NCI-H2171 (cell line): Measurements from ENCODE around the gene KRT85.
"Not testable (repeated sequence)": the region's sequence is repeated elsewhere in the genome, so short reads cannot be mapped to it uniquely, and the experiment has no call there.

Experiments
- DNase-seq: peaks from one replicate; lab custom pipeline; 2025; lab: John Stamatoyannopoulos, UW

KRT85 gene

DNA sequence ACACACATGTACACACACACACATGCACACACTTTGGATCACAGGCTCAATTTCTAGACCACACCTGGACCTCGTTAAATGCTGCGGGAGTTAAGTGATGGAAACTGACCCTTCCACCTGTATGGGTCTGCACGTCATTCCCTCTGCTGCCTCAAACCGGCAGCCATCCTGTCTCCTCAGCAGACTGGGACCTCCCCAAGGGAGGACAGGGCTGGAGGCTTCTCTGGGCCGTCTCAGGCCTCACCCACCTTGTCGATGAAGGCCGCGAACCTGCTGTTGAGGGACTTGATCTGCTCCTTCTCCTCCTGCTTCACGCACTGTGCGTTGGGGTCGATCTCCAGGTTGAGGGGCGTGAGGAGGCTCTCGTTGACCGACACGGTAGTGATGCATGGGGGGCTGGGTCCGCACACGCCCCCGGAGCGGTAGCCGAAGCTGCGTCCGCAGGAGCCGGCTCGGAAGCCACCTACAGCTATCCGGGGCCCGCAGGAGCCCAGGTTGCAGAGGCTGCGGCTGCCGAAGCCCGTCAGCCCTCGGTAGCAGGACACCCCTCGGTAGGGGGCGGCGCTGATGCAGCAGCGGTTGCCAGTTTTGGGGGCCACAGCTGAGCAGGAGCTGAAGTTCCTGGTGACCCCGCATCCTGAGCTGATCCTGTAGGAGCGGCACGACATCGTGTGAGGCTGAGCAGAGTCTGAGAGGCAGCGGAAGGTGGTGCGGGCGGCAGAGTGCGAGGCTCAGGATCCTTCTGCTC is at the start of gene KRT85:
KRT85 (minus strand) TSS at position 744 of the 748 bp plus-strand sequence; CDS start at position 668, 76 bp downstream.
- DNase-seq: no peak

DNA sequence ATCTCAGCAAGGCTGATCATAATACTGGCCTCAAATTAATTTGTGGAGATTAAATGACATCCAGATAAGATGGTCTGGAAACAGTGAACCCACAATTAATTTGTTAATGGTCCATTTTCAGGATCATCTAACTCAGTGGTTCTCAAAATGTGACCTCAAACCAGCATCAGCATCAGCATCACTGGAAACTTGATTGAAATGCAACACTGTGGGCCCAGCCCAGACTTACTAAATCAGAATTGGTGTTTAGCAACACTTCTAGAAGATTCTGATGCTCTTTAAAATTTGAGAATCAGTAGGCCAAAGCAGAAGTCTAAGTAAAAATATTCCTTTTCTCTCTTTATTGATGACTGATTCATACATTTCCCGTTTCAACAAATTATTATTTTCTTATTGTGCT is 49.5 kb upstream of the KRT85 start:
- DNase-seq: no peak

DNA sequence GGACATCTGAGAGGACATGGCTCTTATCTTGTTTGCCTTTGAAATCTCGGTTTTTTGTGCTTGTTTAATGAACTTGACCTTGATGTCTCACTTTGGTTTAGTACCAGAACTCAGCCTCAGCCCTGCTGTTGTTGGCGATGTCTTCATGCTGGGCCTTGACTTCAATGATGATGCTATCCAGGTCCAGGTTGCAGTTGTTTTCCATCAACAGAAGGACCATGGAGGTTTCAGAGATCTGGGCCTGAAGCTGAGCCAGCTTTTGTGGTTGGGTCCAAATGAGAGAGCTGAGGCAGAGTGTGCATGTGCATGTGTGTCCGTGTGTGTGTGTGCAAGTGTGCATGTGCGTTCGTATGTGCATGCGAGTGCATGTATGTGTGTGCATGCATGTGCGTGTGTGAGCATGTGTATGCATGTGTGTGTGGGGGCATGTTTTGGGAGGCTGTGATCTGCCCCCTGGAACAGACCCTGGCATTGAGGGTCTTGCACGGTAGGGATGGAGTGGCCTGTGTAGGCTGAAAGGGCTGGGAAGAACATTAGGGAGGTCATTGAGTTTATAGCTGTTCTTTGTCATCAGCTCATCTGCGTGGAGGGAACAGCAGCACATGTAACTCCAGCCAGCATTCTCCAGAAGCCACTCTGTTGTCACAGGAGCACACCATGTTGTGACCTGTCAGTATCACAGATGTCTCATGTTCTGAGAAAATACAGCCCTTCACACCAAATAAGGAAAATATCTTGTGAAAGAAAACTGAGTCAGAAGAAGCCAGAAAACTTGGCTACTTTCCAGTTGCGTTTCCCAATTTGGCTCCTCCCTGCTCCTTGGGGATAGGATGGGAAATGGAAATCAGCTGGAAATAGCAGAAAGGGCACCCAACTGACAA is 48.8 kb upstream of the KRT85 start:
- DNase-seq: peak; percentile 64

DNA sequence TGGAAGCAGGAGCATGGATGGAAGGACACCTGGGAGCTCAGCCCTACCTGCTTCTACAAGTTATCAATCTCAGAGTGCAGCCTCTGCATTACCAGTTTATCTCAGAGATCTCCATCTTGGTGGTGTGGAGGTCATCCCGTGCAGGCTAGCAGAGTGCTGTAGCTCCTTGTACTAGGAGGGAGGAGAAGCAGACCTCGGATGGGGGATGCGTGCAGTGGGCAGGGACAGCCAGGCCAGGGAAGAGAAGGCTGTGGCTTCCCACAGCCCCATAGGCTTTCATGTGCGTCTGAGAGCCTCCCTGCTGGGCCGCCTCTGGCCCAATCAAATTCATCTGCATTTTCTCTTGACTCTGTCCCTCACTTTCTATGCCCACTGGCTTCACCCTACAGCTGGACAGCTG is 47.7 kb upstream of the KRT85 start:
- no peak for DNase-seq

DNA sequence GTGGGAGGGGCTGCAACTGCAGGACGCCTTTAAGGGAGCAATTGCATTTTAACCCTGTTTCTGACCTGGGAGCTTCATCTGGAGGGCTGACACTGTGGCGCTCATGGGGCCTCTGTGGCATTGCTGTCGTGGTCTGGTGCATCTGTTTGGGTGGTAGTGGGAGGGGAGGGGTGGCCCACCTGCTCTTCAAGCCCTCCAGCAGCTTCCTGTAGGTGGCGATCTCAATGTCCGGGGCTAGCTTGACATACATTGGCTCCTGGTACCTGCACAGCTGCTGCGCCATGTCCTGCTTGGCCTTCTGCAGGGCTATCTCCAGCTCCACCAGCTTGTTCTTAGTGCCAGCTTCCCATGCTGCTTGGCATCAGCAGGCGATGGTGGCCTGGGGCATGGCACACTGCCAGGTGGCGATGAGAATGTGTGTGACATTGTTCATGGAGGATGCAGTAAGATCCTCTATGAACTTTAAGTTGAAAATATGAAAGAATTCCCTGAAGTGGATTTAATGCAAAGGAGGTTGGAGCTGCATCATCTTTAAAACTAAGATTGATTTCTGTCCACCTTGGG is 46.6 kb upstream of the KRT85 start:
- DNase-seq: no peak

- DNase-seq: no peak
Observed at GRCh38 chr12:52413202-52413601, 45.9 kb upstream of the KRT85 start.

- no peak for DNase-seq
Observed at GRCh38 chr12:52411815-52412214, 44.5 kb upstream of the KRT85 start.

DNA sequence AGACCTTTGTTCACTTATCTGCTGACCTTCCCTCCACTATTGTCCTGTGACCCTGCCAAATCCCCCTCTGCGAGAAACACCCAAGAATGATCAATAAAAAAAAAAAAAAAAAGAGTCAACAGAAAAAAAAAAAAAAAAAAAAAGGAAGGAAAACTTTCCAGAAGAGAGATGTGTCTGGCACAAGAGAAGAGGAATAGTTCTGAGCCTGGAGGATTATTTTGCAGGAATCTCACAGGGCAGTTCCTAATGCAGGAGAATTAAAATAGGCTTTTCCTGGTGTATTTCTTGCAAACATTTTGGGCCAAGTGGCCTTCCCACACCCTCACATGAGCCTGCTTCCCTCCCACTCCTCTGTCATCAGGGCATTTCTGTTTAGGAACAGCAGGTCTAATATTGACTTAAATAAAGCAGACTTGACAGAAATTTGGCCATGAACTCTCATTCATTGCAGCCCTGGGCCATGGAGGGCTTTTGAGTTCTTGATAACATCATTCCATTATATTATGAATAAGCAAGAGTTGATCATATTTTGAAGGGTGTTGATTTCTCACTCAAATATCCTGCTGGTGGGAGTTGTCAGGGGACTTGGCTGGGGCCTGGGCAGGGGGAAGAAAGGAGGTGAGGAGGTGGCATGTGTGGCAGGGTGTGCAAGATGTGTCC is 43.4 kb upstream of the KRT85 start:
- not testable (repeated sequence) for DNase-seq

DNA sequence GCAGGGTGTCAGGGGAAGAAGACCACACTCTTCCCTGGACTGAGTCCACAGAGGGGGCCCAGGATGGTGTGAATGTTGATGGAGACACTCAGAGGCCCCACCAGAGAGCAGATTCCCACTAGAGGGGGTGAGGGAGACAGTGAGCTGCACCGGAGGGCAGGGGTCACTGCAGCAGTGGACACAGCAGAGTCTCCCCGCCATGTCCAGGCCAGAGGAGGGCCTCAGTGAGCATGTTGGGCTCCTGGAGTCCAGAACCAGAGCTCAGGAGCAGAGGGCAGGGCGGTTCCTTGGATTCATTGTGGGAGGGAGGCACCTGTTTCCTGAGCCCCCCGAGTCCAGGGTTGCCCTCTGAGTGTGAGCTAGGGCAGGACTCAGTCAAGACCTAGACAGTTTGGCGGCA is 40.6 kb upstream of the KRT85 start:
- no peak for DNase-seq

GRCh38 chr12:52405922-52406385 is 38.7 kb upstream of the KRT85 start, which contains the start of gene KRT82:
KRT82 (minus strand) TSS chr12:52406335; CDS start chr12:52406277, 58 bp downstream.
- DNase-seq: no peak

GRCh38 chr12:52404951-52405350 is 37.7 kb upstream of the KRT85 start:
- DNase-seq: no peak

GRCh38 chr12:52403561-52403960 is 36.3 kb upstream of the KRT85 start:
- DNase-seq: no peak

- DNase-seq: no peak
Observed at GRCh38 chr12:52402873-52403540, 35.7 kb upstream of the KRT85 start.

- no peak for DNase-seq
Observed at GRCh38 chr12:52402377-52402776, 35.1 kb upstream of the KRT85 start.

DNA sequence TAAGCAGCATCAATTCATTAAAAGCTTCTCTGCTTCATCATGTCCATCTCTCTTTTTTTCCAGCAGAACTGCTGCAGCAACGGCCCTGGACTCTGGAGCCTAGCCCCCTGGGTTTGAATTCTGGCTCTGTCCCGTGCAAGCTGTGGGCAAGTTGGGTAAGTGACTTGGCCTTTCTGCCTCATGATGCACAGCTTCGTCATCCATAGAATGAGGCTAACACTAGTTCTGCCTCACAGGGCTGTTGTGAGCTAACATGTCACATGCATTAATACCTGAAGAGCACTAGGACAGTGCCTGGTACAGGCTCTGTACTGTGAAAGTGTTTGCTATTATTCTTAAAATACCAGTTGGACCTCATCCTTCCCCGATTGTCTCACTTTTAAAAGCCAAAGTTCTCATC is 34.6 kb upstream of the KRT85 start:
- no peak for DNase-seq

- no peak for DNase-seq
Observed at GRCh38 chr12:52401526-52401925, 34.2 kb upstream of the KRT85 start.

DNA sequence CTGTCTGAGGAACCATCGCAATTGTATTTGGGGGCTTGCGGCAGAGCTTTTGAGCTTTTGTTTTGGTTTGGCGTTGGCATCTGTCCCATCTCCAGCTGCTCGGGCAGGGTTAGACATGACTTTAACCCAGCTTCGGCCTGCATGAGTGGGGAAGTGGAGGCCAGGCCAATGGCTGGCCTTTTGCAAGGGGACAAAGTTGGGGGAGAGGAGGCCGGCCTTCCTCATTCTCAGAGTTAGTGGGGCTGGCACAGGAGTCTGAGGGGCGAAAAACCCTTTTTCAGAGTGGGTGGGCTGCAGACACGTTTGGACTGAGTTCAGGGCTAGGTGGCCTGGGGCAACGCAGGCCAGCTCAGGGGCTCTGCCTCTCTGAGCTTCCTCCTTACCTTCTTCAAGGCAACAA is 33.6 kb upstream of the KRT85 start:
- no peak for DNase-seq

DNA sequence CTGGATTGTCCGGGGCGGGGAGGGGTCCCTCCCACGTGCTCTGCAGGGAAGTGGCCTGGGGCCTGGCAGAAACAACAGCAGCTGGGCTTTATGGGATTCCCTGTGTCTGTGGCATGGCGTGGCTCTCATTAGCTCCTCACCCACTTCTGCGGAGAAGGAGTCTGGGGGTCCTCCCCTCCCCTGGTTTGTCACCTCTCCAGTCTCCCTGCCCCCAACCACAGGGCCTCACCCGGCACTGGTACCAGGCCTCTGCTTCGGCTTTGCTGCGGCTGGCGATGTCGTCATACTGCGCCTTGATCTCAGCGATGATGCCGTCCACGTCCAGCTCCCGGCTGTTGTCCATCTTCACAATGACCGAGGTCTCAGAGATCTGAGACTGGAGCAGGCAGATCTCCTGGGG is 32.5 kb upstream of the KRT85 start:
- no peak for DNase-seq

GRCh38 chr12:52398176-52398575 is 30.9 kb upstream of the KRT85 start:
- DNase-seq: no peak

DNA sequence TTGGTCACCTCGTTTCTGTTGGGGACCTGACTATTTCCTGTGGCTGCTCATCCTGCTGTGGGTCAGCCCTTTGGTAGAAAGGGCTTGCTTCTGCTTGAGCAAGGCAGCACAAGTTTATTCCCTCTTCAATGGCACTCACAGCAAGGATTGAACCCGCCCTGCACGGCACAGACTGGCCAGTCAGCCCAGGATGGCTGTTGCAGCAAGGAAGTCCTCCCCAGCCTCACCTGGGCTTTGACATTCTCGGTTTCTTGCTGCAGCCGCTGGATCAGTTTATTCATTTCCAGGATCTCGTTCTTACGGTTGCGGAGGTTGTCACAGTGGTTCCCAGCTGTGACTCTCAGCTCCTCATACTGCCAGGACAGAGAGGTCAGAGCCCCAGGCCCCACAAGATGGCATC is 29.4 kb upstream of the KRT85 start:
- DNase-seq: no peak

DNA sequence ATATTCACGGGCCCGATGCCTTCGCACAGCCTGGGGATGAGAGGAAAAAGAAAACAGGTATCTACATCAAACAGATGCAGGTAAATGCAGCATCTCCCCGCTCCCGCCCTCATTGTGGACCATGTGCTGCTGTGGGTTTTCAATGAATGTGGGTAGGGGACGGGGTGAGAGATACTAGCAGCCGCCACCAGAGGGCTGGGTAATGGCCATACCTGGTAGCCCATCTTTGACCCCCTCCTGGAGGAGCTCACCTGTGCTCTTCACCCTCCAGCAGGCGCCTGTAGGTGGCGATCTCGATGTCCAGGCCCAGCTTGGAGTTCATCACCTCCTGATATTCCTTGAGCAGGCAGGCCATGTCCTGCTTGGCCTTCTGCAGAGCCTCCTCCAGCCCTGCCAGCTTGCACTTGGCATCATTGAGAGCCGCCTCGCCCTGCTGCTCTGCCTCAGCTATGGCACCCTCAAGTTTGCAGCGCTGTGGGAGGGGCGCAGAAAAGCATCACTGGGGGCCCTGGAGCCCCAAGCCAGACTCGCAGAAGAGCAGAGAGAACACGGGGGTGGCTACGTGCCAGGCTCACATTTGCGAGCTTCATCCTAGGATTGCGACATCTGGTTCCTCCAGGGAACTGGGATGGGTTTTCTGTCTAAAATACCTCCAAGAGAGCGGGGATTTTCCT is 28.6 kb upstream of the KRT85 start:
- peak; percentile 75 for DNase-seq
